Right lobe of liver (tissue), 6 donors: ENCODE results near the gene ZNF503. TPM values are rescaled to one million over a fixed set of nuclear protein-coding genes. Genes with fewer than 3 reads are reported as not detected.

Experiments
- ATAC-seq, 4 donors: fragments of 200-7000 bp; cut with Tn5 transposase; one replicate each; pipeline ENCODE4 v1.9.1; 2020; ENCODE audit warnings: mild to moderate bottlenecking in 4 of 4, moderate library complexity in 4 of 4
- DNase-seq, 3 donors: peaks; one replicate each; pipeline ENCODE4 v3.0.0-alpha.2; 2020
- H3K27ac ChIP-seq, 3 donors: fragments of 200-600 bp; one replicate each; pipeline ENCODE4 v1.8.0; 2022
- H3K27me3 ChIP-seq, 2 donors: fragments of 200-600 bp; one replicate each; pipeline ENCODE4 v1.8.0; 2022
- H3K36me3 ChIP-seq, 4 donors: fragments of 200-600 bp; sonication (generic) in 1 of 4; one replicate each; pipeline versions ENCODE4 v1.5.1 to v1.8.0; 2017 to 2022; ENCODE audit warnings: control low read depth in 1 of 4
- H3K4me1 ChIP-seq, 4 donors: fragments of 200-600 bp; sonication (generic) in 1 of 4; one replicate each; pipeline versions ENCODE4 v1.5.1 to v1.8.0; 2017 to 2022; ENCODE audit warnings: control low read depth in 1 of 4
- H3K4me3 ChIP-seq, 3 donors: fragments of 200-600 bp; one replicate each; pipeline ENCODE4 v1.8.0; 2022
- H3K9me3 ChIP-seq, 4 donors: fragments of 200-600 bp; sonication (generic) in 1 of 4; one replicate each; pipeline versions ENCODE4 v1.5.1 to v1.8.0; 2017 to 2022; ENCODE audit warnings: control low read depth in 1 of 4
- CTCF ChIP-seq, 4 donors: fragments of 200-600 bp in 3 of 4; fragments of 450-650 bp in 1 of 4; IDR thresholded peaks; one replicate each; pipeline versions ENCODE4 v1.5.1 to v1.8.0; 2016 to 2022; ENCODE audit warnings: antibody characterized with exemption in 4 of 4, mild to moderate bottlenecking in 2 of 4
- POLR2A ChIP-seq: fragments of 450-650 bp; IDR thresholded peaks from one replicate; pipeline ENCODE4 v1.6.1; 2017; ENCODE audit warnings: antibody characterized with exemption, mild to moderate bottlenecking
- WGBS: methylation state at CpG from one replicate; pipeline ENCODE4 v1.1.6; 2018; ENCODE audit warnings: low coverage, low lambda C conversion rate; ENCODE audit not compliant: insufficient coverage; ENCODE audit errors: missing lambda C conversion rate; 5-methylcytosine and 5-hydroxymethylcytosine counted together
- intact Hi-C, 2 donors: fragments of 100-400 bp; cut with DNase I; formaldehyde crosslinking; loops; one replicate each; pipeline versions ENCODE4 v1.11.2 to v1.14.1; 2022
- total RNA-seq, 6 experiments: library from RNA; depleted of rRNA in 2 of 6; stranded (reverse); fragments of >200 nt in 2 of 6; fragmentation: NEBNext Ultra II Directional in 3 of 6; extraction: Animal tissue kit (Norgen Biotek cat#: 25700) in 3 of 6; gene quantifications; one replicate each; pipeline versions ENCODE4 v1.1.0 to v1.2.4, GENCODE V29; 2016 to 2023
- donor health status: DM: no; HTN: yes; CAD: no.
- donor health status: DM: no; HTN: no; CAD: no.
- donor health status: DM: no; HTN: no; CAD: no.
- donor health status: DM: no; HTN: yes; CAD: no.
- donor health status: DM: no; HTN: yes; CAD: no.

Gene ZNF503
- total RNA-seq, 6 experiments from 2014 or later, result 2.9 to 7.1 (median 5.4) TPM

- H3K27ac ChIP-seq, result no peak overlapping the region
- WGBS, result 100% methylated on average over 1 of the region's 1 CpG
Observed at GRCh38 chr10:75426880-75427279, 25.3 kb upstream of the ZNF503 start.

GRCh38 chr10:75425291-75426079 lies 23.9 kb upstream of the ZNF503 start:
- TF ChIP-seq POLR2A (no peak), CTCF (IDR thresholded peaks at IDR 0.05) (no peak)
- intact Hi-C loops, result no loop called here
- Histone ChIP-seq H3K36me3 (no peaks in the 10 kb centered on the region), H3K9me3 (no peaks in the 10 kb centered on the region), H3K27me3 (no peaks in the 10 kb centered on the region), H3K27ac (no peak overlapping the region), H3K4me1 (peaks cover 0 to 6% (median 0%) of the 10 kb centered on the region in 4 donors), H3K4me3 (no peak overlapping the region)
- WGBS, result 100% methylated on average over 1 of the region's 6 CpGs
- ATAC-seq, result no peak
- DNase-seq, result no peak

More at GRCh38 chr10:75426880-75427279, 25.3 kb upstream of the ZNF503 start:
- no peak for ATAC-seq
- Histone ChIP-seq H3K9me3 (no peaks in the 10 kb centered on the region), H3K27me3 (no peaks in the 10 kb centered on the region), H3K4me3 (no peak overlapping the region), H3K4me1 (peaks cover 0 to 11% (median 0%) of the 10 kb centered on the region in 4 donors), H3K36me3 (no peaks in the 10 kb centered on the region)
- DNase-seq, result no peak
- no peak for TF ChIP-seq CTCF (IDR thresholded peaks at IDR 0.05)
- no peak for TF ChIP-seq POLR2A
- intact Hi-C loops, result no loop called here

GRCh38 chr10:75424571-75424970 lies 23.0 kb upstream of the ZNF503 start:
- Histone ChIP-seq H3K27ac (no peak overlapping the region), H3K4me1 (no peaks in the 10 kb centered on the region), H3K4me3 (no peak overlapping the region), H3K27me3 (no peaks in the 10 kb centered on the region), H3K9me3 (no peaks in the 10 kb centered on the region), H3K36me3 (no peaks in the 10 kb centered on the region)
- ATAC-seq (no peak), DNase-seq (no peak)
- no peak for TF ChIP-seq POLR2A
- no peak for TF ChIP-seq CTCF (IDR thresholded peaks at IDR 0.05)
- intact Hi-C loops, result no loop called here
- 80% methylated on average over 2 of the region's 2 CpGs for WGBS

- Histone ChIP-seq H3K36me3 (no peaks in the 10 kb centered on the region), H3K27me3 (no peaks in the 10 kb centered on the region), H3K27ac (no peak overlapping the region), H3K4me1 (no peaks in the 10 kb centered on the region), H3K4me3 (no peak overlapping the region), H3K9me3 (no peaks in the 10 kb centered on the region)
- 95% methylated on average over 4 of the region's 6 CpGs for WGBS
- intact Hi-C loops, result no loop called here
- TF ChIP-seq POLR2A (no peak), CTCF (IDR thresholded peaks at IDR 0.05) (no peak)
- ATAC-seq (no peak), DNase-seq (no peak)
Observed at GRCh38 chr10:75422913-75423312, 21.3 kb upstream of the ZNF503 start.
